Osteoblast (primary cell): ENCODE results near the gene SVOPL. TPM values are rescaled to one million over a fixed set of nuclear protein-coding genes. Genes with fewer than 3 reads are reported as not detected.

Experiments
- DNase-seq: peaks from one replicate; pipeline ENCODE4 v3.0.0; 2011; ENCODE audit warnings: low spot score, mixed read lengths; ENCODE audit not compliant: insufficient read length; ENCODE audit errors: missing footprints
- H2AFZ ChIP-seq: 2 replicates; pipeline ENCODE4 v1.6.0; 2011; ENCODE audit warnings: mild to moderate bottlenecking, low read length
- H3K27ac ChIP-seq: 2 replicates; pipeline ENCODE4 v1.5.1; 2011; ENCODE audit warnings: mild to moderate bottlenecking, low read depth, low read length, moderate library complexity
- H3K27me3 ChIP-seq: 2 replicates; pipeline ENCODE4 v1.6.0; 2012; ENCODE audit warnings: mild to moderate bottlenecking, control low read depth, inconsistent platforms, low read length, moderate library complexity; ENCODE audit not compliant: insufficient read depth
- H3K36me3 ChIP-seq: 2 replicates; pipeline ENCODE4 v1.5.1; 2011; ENCODE audit warnings: mild to moderate bottlenecking, low read length, control low read depth, moderate library complexity; ENCODE audit not compliant: insufficient read depth
- H3K4me1 ChIP-seq: 2 replicates; pipeline ENCODE4 v1.5.1; 2011; ENCODE audit warnings: mild to moderate bottlenecking, low read length, control low read depth, moderate library complexity; ENCODE audit not compliant: insufficient read depth
- H3K4me2 ChIP-seq: 2 replicates; pipeline ENCODE4 v1.6.0; 2011; ENCODE audit warnings: mild to moderate bottlenecking, low read length; ENCODE audit not compliant: insufficient read depth
- H3K4me3 ChIP-seq: fragments of 200-600 bp; sonication (generic); 3 replicates; pipeline ENCODE4 v1.5.1; 2012; ENCODE audit warnings: mild to moderate bottlenecking, low read length, inconsistent platforms; ENCODE audit not compliant: insufficient read depth
- H3K79me2 ChIP-seq: 2 replicates; pipeline ENCODE4 v1.6.0; 2012; ENCODE audit warnings: mild to moderate bottlenecking, low read length, control low read depth, inconsistent platforms; ENCODE audit not compliant: insufficient read depth
- H3K9me3 ChIP-seq: 2 replicates; pipeline ENCODE4 v1.5.1; 2011; ENCODE audit warnings: low read depth, low read length, control low read depth
- H4K20me1 ChIP-seq: 2 replicates; pipeline ENCODE4 v1.6.0; 2012; ENCODE audit warnings: mild to moderate bottlenecking, low read length, control low read depth; ENCODE audit not compliant: insufficient read depth
- total RNA-seq: library from RNA; depleted of rRNA; stranded (reverse); fragments of >200 nt; gene quantifications from 2 replicates; pipeline ENCODE4 v1.2.3, GENCODE V29; 2012
- TF ChIP-seq, protein P1 (sequence below): IDR thresholded peaks from 2 replicates; pipeline ENCODE4 v1.5.1; 2011; ENCODE audit warnings: mild to moderate bottlenecking, low read depth, low read length, moderate library complexity; ENCODE audit errors: extremely low read depth

SVOPL gene
- total RNA-seq, 1 donor: not detected

DNA sequence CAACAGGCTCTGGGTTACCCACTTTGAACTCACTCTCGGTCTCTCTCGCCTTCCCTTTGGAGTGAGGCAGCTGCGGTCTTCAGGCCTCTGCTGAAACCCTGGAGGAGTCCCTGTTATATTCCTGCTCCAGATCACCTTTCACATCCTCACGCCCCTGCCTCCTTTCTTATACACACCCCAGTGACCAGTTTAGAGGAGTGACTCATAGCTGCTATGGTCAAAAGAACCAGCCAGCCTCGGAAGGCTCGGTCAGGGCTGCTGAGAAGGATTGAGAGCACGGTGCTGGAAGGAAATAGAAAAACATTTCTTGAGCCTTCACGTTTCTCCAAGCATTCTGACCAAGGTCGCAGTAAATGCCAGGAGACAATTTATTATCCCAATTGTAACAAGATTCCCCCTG, 28.3 kb upstream of the SVOPL start:
- TF ChIP-seq, protein P1, sequence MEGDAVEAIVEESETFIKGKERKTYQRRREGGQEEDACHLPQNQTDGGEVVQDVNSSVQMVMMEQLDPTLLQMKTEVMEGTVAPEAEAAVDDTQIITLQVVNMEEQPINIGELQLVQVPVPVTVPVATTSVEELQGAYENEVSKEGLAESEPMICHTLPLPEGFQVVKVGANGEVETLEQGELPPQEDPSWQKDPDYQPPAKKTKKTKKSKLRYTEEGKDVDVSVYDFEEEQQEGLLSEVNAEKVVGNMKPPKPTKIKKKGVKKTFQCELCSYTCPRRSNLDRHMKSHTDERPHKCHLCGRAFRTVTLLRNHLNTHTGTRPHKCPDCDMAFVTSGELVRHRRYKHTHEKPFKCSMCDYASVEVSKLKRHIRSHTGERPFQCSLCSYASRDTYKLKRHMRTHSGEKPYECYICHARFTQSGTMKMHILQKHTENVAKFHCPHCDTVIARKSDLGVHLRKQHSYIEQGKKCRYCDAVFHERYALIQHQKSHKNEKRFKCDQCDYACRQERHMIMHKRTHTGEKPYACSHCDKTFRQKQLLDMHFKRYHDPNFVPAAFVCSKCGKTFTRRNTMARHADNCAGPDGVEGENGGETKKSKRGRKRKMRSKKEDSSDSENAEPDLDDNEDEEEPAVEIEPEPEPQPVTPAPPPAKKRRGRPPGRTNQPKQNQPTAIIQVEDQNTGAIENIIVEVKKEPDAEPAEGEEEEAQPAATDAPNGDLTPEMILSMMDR: no peak
- no peak overlapping the region for H3K27ac ChIP-seq
- H3K79me2 ChIP-seq: no peaks in the 10 kb centered on the region
- no peak overlapping the region for H3K4me3 ChIP-seq
- H3K36me3 ChIP-seq: no peaks in the 10 kb centered on the region
- H3K4me1 ChIP-seq: no peaks in the 10 kb centered on the region
- H4K20me1 ChIP-seq: no peaks in the 10 kb centered on the region
- DNase-seq: no peak
- no peaks in the 10 kb centered on the region for H3K27me3 ChIP-seq
- H2AFZ ChIP-seq: no peak overlapping the region
- no peak overlapping the region for H3K4me2 ChIP-seq
- no peaks in the 10 kb centered on the region for H3K9me3 ChIP-seq

DNA sequence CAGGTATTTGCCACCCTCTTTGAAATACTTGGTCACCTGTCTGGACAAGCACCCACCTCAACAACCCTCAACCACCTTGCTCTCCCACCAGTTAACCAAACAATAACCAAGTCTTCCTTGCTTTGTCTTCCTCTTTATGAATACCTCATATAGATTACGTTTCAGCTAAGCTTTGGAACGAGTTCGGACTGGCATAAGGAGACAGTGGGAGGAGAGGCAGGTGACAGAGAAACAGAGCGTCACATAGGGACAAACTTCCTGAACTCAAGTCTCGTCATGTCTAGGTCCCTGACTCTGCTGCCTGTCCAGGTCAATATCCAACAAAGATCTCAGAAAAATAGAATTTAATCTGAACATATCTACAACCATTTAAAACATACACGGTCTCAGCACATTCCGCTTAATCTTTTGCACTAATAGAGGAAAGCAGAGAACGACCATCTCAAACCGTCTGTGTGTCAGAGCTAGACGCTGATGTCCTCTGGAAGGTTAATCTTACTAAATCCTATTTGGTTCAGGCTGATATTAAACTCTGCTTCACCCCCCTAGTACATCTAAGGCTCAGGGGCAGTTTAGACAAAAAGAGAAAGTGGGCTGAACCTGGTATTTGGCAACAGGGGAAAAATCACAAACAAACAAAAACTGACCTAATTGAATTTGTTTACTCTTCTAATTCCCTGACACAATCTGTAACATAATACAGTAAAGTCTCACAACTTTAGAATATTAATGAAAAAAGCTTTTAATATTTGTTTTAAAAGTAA, 26.4 kb upstream of the SVOPL start:
- Histone ChIP-seq H3K4me2 (no peak overlapping the region), H3K79me2 (no peaks in the 10 kb centered on the region), H3K9me3 (no peaks in the 10 kb centered on the region), H3K4me3 (no peak overlapping the region), H3K27me3 (no peaks in the 10 kb centered on the region), H2AFZ (no peak overlapping the region), H3K27ac (no peak overlapping the region), H3K4me1 (no peaks in the 10 kb centered on the region), H4K20me1 (no peaks in the 10 kb centered on the region), H3K36me3 (no peaks in the 10 kb centered on the region)
- DNase-seq: no peak
- TF ChIP-seq, protein P1: no peak

DNA sequence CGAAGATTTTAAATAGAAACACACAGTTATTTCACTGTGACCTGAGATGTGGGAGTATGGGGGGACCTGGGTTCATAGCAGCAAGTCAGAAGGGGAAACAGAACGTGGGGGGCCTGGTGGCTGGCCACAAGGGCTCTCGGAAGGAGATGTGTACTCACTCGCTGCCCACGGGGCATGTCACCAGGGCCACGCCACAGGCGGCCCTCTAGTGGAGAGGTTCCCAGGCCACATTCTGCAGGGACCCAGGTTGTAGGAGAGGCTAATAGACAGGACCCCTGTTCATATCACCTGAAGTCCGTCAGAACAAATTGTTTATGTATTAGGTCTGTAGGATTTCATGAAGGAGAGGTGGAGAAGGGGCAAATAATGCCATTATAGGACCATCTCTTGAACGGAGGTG, 25.1 kb upstream of the SVOPL start:
- DNase-seq: no peak
- H3K79me2 ChIP-seq: no peaks in the 10 kb centered on the region
- no peak overlapping the region for H2AFZ ChIP-seq
- no peaks in the 10 kb centered on the region for H3K27me3 ChIP-seq
- H3K9me3 ChIP-seq: no peaks in the 10 kb centered on the region
- H3K36me3 ChIP-seq: no peaks in the 10 kb centered on the region
- H3K4me1 ChIP-seq: no peaks in the 10 kb centered on the region
- no peak overlapping the region for H3K4me3 ChIP-seq
- no peaks in the 10 kb centered on the region for H4K20me1 ChIP-seq
- no peak overlapping the region for H3K27ac ChIP-seq
- TF ChIP-seq, protein P1: no peak
- H3K4me2 ChIP-seq: no peak overlapping the region

DNA sequence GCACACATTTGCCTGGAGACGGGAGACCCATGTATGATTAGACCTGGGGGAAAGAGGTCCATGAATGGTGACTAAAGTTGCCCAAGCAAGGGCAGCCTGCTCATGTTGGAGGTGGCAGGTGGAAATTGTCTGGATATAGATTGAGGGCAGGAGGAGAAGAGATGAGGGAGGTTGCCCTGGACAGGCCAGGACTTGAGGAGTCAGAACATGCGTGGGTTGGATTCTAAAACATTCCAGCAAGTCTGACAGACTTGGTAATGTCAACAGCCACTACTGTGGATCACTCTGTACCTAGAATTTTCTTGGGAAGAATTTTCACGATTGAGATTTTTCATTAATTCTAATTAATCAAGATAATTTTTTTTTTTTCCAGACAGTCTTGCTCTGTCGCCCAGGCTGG, 19.1 kb upstream of the SVOPL start:
- TF ChIP-seq, protein P1: no peak
- no peak overlapping the region for H2AFZ ChIP-seq
- H3K4me3 ChIP-seq: no peak overlapping the region
- no peaks in the 10 kb centered on the region for H4K20me1 ChIP-seq
- no peaks in the 10 kb centered on the region for H3K79me2 ChIP-seq
- DNase-seq: no peak
- no peak overlapping the region for H3K27ac ChIP-seq
- H3K27me3 ChIP-seq: no peaks in the 10 kb centered on the region
- H3K4me1 ChIP-seq: no peaks in the 10 kb centered on the region
- H3K4me2 ChIP-seq: no peak overlapping the region
- H3K9me3 ChIP-seq: no peaks in the 10 kb centered on the region
- H3K36me3 ChIP-seq: no peaks in the 10 kb centered on the region
